AG04450 (cell line): ENCODE results near the gene SH3GLB1. TPM values are rescaled to one million over a fixed set of nuclear protein-coding genes. Genes with fewer than 3 reads are reported as not detected.
"Not testable (repeated sequence)": the region's sequence is repeated elsewhere in the genome, so short reads cannot be mapped to it uniquely, and the experiment has no call there.

ENCODE experiments used
- CTCF ChIA-PET: fragments of 300-600, 350-600 bp; formaldehyde crosslinking; extraction: SDS; loops from one replicate; lab custom pipeline; 2022; ENCODE audit warnings: antibody characterized with exemption, inconsistent platforms; lab: Charles Lee
- POLR2A ChIA-PET: fragments of 350-600 bp; formaldehyde crosslinking; extraction: SDS; loops from one replicate; lab custom pipeline; 2021; ENCODE audit warnings: antibody characterized with exemption, inconsistent platforms; lab: Yijun Ruan, JAX
- DNase-seq: peaks from one replicate; pipeline ENCODE4 v3.0.0-alpha.2; 2011; ENCODE audit warnings: low read depth, low spot score
- H3K27ac ChIP-seq: one replicate; pipeline ENCODE4 v1.5.1; 2012; ENCODE audit warnings: low read depth, low read length, control low read depth
- H3K27me3 ChIP-seq: one replicate; pipeline ENCODE4 v1.6.0; 2012; ENCODE audit warnings: low read length; ENCODE audit not compliant: control insufficient read depth, insufficient read depth
- H3K4me3 ChIP-seq: 2 replicates; pipeline ENCODE4 v1.5.1; 2011; ENCODE audit warnings: mild to moderate bottlenecking, low read depth, low read length, control low read depth
- H3K9me3 ChIP-seq: 2 replicates; pipeline ENCODE4 v1.5.1; 2012; ENCODE audit warnings: low read length; ENCODE audit not compliant: control insufficient read depth, insufficient read depth
- polyA plus RNA-seq: library from polyadenylated mRNA; depleted of rRNA; stranded (reverse); fragments of >200 nt; gene quantifications from 2 replicates; pipeline ENCODE4 v1.2.3, GENCODE V29; 2011
- TF ChIP-seq, protein P1 (sequence below): IDR thresholded peaks from 2 replicates; pipeline ENCODE4 v1.5.1; 2011; ENCODE audit warnings: low read depth, low read length, control low read depth, inconsistent platforms

SH3GLB1 gene
- polyA plus RNA-seq, 1 experiment, result 75.9 TPM

DNA sequence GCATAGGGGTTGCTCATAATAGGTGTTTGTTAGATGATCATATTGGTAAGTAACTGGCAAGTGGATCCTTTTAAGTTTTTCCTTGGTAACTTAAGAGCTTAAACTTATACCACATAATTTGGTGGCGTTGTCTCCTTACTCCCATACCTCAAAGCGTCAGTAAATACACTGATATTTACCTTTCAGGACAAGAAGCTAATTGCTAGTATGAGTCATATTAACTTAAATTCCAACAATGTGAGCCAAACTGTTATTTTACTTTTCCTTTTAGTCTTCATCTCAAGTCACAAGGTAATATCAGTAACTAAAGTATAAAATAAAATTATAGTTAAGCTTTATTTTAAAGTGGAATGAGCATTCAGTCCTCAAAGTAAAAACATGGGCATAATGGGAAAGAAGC, 9.0 kb upstream of the SH3GLB1 start:
- H3K4me3 ChIP-seq, result no peak overlapping the region
- no peak overlapping the region for H3K27ac ChIP-seq
- H3K27me3 ChIP-seq, result peaks cover 4% of the 10 kb centered on the region
- TF ChIP-seq, protein P1, sequence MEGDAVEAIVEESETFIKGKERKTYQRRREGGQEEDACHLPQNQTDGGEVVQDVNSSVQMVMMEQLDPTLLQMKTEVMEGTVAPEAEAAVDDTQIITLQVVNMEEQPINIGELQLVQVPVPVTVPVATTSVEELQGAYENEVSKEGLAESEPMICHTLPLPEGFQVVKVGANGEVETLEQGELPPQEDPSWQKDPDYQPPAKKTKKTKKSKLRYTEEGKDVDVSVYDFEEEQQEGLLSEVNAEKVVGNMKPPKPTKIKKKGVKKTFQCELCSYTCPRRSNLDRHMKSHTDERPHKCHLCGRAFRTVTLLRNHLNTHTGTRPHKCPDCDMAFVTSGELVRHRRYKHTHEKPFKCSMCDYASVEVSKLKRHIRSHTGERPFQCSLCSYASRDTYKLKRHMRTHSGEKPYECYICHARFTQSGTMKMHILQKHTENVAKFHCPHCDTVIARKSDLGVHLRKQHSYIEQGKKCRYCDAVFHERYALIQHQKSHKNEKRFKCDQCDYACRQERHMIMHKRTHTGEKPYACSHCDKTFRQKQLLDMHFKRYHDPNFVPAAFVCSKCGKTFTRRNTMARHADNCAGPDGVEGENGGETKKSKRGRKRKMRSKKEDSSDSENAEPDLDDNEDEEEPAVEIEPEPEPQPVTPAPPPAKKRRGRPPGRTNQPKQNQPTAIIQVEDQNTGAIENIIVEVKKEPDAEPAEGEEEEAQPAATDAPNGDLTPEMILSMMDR, result no peak
- ChIA-PET CTCF (interaction anchor here (0.5 to 2.3 kb wide), 3 partner anchors 8 to 195 kb away, joined by 3 to 24 read pairs (median 3); partner anchors contain the start of gene SH3GLB1), POLR2A (no interaction called here)
- no peaks in the 10 kb centered on the region for H3K9me3 ChIP-seq
- no peak for DNase-seq

DNA sequence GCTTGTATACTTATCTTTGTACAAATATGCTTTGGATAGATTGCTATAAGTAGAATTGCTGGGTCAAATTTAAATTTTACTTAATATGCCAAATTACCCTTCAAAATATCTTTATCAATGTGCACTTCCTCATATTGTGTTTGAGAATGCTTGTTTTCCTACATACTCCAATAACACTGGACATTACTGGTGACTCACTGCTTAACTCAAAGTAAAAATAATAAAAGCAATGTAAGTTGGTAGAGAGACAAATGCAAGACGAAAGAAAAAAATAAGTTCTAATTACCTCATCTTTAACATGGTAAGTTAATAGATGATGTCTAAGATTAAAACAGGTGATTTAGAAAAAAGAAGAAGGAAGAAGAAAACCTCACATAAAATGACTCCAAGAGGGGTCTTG, 7.9 kb upstream of the SH3GLB1 start:
- no peaks in the 10 kb centered on the region for H3K9me3 ChIP-seq
- no peak for DNase-seq
- CTCF ChIA-PET, result no interaction called here
- H3K4me3 ChIP-seq, result no peak overlapping the region
- H3K27ac ChIP-seq, result no peak overlapping the region
- POLR2A ChIA-PET, result no interaction called here
- peaks cover 4% of the 10 kb centered on the region for H3K27me3 ChIP-seq
- TF ChIP-seq, protein P1, result no peak

DNA sequence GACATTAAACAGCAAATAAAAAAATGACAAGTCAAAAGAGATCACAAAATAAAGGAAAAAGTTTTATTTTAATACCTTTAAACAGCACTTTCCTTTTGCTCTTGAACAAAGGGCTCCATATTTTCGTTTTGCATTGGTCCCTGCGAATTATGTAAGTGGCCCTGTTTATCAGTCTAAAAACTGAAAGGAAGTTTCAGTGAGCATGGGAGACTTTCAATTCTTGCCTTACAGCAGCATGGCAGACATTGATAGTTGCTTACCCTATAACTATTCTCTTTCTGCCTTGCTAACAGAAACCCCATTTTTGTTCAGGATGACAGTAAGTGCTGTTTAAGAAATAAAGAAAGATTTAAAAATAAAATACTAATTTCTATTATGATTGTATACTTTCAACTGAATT, 5.2 kb upstream of the SH3GLB1 start:
- Histone ChIP-seq H3K9me3 (no peaks in the 10 kb centered on the region), H3K27me3 (no peaks in the 10 kb centered on the region), H3K27ac (no peak overlapping the region), H3K4me3 (no peak overlapping the region)
- ChIA-PET POLR2A (no interaction called here), CTCF (interaction anchor here (0.9 kb wide), 1 partner anchor 991 kb away, joined by 3 read pairs; the partner anchor contains the start of gene ZNHIT6)
- DNase-seq, result no peak
- TF ChIP-seq, protein P1, result no peak

DNA sequence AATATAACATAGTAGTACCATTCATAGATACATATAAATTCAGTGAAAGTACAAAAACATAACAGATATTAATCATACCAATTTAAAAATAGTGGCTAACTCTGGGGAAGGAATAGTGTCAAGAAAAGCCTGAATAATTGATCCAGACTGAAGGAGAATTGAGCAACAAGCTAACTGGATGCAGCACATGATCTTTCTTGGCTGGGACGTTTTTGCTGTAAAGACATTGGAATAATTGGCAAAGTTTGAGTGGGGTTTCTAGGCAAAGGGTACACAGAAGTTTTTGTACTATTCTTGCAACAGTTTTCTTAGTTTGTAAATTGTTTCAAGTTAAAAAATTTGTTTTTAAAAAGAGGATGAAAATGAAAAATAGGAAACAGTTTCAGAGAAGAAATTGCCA, 2.6 kb upstream of the SH3GLB1 start:
- CTCF ChIA-PET, result interaction anchor here (1.0 kb wide), 1 partner anchor 228 kb away, joined by 4 read pairs; no protein-coding TSS in a partner anchor
- TF ChIP-seq, protein P1, result no peak
- DNase-seq, result no peak

DNA sequence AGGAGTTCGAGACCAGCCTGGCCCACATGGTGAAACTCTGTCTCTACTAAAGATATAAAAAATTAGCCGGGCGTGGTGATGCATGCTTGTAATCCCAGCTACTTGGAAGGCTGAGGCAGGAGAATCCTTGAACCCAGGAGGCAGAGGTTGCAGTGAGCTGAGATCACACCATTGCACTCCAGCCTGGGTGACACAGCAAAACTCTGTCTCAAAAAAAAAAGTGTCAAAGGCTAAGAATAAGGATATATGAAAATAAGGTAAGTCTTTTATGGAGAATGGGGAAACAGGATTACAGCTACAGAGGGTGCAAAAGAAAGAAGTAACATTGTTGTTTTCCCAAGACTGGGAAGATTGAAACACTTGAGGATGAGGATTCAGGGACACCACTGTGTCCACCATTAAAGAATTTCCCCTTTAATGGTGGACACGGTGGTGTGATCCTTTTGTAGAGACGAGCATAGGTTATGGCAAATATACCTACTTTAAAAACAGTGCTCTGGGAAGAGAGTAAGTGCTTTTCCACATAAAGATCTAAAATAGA, 1.4 kb upstream of the SH3GLB1 start:
- H3K9me3 ChIP-seq, DNase-seq, H3K27me3 ChIP-seq, H3K4me3 ChIP-seq, H3K27ac ChIP-seq, POLR2A ChIA-PET: not testable (repeated sequence)
- CTCF ChIA-PET, result interaction anchor here (0.6 to 5.1 kb wide), 10 partner anchors 8 to 381 kb away, joined by 3 to 166 read pairs (median 7); no protein-coding TSS in a partner anchor

More for the DNA sequence above, 2.6 kb upstream of the SH3GLB1 start:
- no peaks in the 10 kb centered on the region for H3K27me3 ChIP-seq
- POLR2A ChIA-PET, result no interaction called here
- no peak overlapping the region for H3K4me3 ChIP-seq
- H3K9me3 ChIP-seq, result no peaks in the 10 kb centered on the region
- H3K27ac ChIP-seq, result no peak overlapping the region
